HG03469 (cell line): Measurements from ENCODE around the gene OR56A1.

ENCODE experiments used
- ATAC-seq: cut with Tn5 transposase; IDR thresholded peaks from one replicate; pipeline ENCODE4 v1.9.1; 2021; ENCODE audit warnings: mild to moderate bottlenecking, moderate library complexity, moderate number of reproducible peaks; ENCODE audit not compliant: unreplicated experiment

OR56A1 gene

GRCh38 chr11:5992150-5992549, 38.4 kb downstream of the OR56A1 start:
- no peak for ATAC-seq

DNA sequence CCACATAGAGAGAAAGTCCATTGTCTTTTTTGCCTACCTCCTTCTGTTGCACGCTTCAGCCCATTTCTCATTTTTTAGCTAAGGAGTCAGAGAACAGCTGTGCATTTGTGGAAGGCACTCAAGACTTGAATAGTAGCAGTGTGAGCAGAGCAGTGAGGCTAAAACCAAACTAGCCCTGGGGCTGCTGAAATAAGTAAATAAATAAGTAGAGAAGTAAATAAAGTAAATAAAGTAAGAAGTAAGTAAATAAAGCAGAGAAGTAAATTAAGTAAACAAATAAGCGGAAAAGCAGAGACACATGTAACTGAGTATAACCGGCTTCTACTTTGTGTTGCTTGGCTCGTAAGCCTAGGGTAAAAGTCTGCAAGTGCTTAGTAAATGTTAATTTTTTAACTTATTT, 41.4 kb downstream of the OR56A1 start:
- no peak for ATAC-seq

- ATAC-seq = no peak
Observed at GRCh38 chr11:5986885-5987284, 43.7 kb downstream of the OR56A1 start, which contains the start of gene OR52L1. TSS of gene OR52L1 (minus strand) at chr11:5986985. CDS start at chr11:5986930, 55 bp downstream.

DNA sequence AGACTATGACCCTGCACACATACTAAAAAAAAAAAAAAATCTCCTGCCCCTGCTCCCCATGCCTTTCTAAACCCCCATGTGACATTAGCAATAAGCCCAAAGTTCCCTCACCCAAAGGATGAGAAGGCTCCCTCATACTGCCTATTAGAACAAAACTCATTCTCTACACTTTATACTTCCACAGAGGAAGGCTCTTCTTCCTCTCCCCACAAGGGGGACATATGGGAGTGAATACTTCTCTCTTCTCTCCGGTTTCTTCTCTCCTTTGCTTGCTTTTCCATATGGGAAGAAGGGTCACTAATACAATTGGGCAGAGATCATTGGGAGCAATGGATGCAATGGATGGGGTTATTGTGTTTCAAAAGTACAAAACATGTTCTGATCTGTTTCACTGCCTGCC, 47.1 kb downstream of the OR56A1 start:
- no peak for ATAC-seq

- no peak for ATAC-seq
Observed at GRCh38 chr11:5973530-5973929, 57.0 kb downstream of the OR56A1 start.
